Right renal pelvis (tissue), 4 donors: ENCODE data around the gene SERPINB2. TPM values are rescaled to one million over a fixed set of nuclear protein-coding genes. Genes with fewer than 3 reads are reported as not detected.
"Not testable (repeated sequence)": the region's sequence is repeated elsewhere in the genome, so short reads cannot be mapped to it uniquely, and the experiment has no call there.

Source experiments
- DNase-seq, 4 donors: peaks; one replicate each; pipeline ENCODE4 v3.0.0-alpha.2; 2013; ENCODE audit warnings: low read depth in 4 of 4, low spot score in 3 of 4, missing footprints in 1 of 4
- polyA plus RNA-seq, 4 donors: library from polyadenylated mRNA; unstranded; fragments of 120-200 nt; gene quantifications; one replicate each; pipeline ENCODE4 v1.2.1, GENCODE V29; 2013; ENCODE audit not compliant: insufficient read length in 4 of 4

SERPINB2 gene
- polyA plus RNA-seq, 4 donors = 0.14 to 0.34 (median 0.19) TPM; not detected in 1

- DNase-seq = no peak
Observed at GRCh38 chr18:63888470-63889190, 1.1 kb downstream of the SERPINB2 start.

GRCh38 chr18:63889626-63890025 is 2.1 kb downstream of the SERPINB2 start:
- no peak for DNase-seq

- no peak for DNase-seq
Observed at GRCh38 chr18:63890237-63890949, 2.9 kb downstream of the SERPINB2 start.

- DNase-seq = no peak
Observed at GRCh38 chr18:63890950-63891304, 3.4 kb downstream of the SERPINB2 start.

- no peak for DNase-seq
Observed at GRCh38 chr18:63892566-63892965, 5.1 kb downstream of the SERPINB2 start.

GRCh38 chr18:63894106-63894772 is 6.7 kb downstream of the SERPINB2 start:
- no peak for DNase-seq

GRCh38 chr18:63895190-63895589 is 7.7 kb downstream of the SERPINB2 start:
- DNase-seq = no peak

GRCh38 chr18:63897072-63897471 is 9.6 kb downstream of the SERPINB2 start:
- DNase-seq = no peak

GRCh38 chr18:63899206-63899605 is 11.7 kb downstream of the SERPINB2 start:
- no peak for DNase-seq

GRCh38 chr18:63903851-63904570 is 16.5 kb downstream of the SERPINB2 start:
- DNase-seq = no peak

GRCh38 chr18:63904694-63905093 is 17.2 kb downstream of the SERPINB2 start:
- no peak for DNase-seq

GRCh38 chr18:63905361-63905760 is 17.9 kb downstream of the SERPINB2 start:
- no peak for DNase-seq

GRCh38 chr18:63906056-63906455 is 18.6 kb downstream of the SERPINB2 start:
- DNase-seq = no peak

GRCh38 chr18:63907664-63908063 is 20.2 kb downstream of the SERPINB2 start, which contains the start of gene SERPINB10:
TSS of gene SERPINB10 (plus strand) at chr18:63907958. CDS start at chr18:63915511, 7,553 bp downstream.
- DNase-seq = no peak

- DNase-seq = no peak
Observed at GRCh38 chr18:63908858-63909257, 21.4 kb downstream of the SERPINB2 start.

- DNase-seq = no peak
Observed at GRCh38 chr18:63909870-63910269, 22.4 kb downstream of the SERPINB2 start.

- DNase-seq = no peak
Observed at GRCh38 chr18:63917817-63918216, 30.3 kb downstream of the SERPINB2 start.

GRCh38 chr18:63922049-63922448 is 34.5 kb downstream of the SERPINB2 start:
- no peak for DNase-seq

- DNase-seq = no peak
Observed at GRCh38 chr18:63924551-63924950, 37.0 kb downstream of the SERPINB2 start.

GRCh38 chr18:63928331-63928730 is 40.8 kb downstream of the SERPINB2 start:
- DNase-seq = no peak

GRCh38 chr18:63929369-63929768 is 41.9 kb downstream of the SERPINB2 start:
- DNase-seq = not testable (repeated sequence)
